HK-2 (cell line): ENCODE results near the gene CRYGC.

Experiments
- DNase-seq: peaks from one replicate; pipeline ENCODE4 v3.0.0-alpha.2; 2018; ENCODE audit not compliant: unreplicated experiment

CRYGC gene

GRCh38 chr2:208093128-208093527 lies 36.5 kb downstream of the CRYGC start:
- no peak for DNase-seq

- DNase-seq: no peak
These were observed 37.4 kb downstream of the CRYGC start for GRCh38 chr2:208092093-208092832.

- DNase-seq: no peak
These were observed 39.2 kb downstream of the CRYGC start for GRCh38 chr2:208090420-208090819.

GRCh38 chr2:208086029-208086428 lies 43.6 kb downstream of the CRYGC start:
- DNase-seq: no peak

- DNase-seq: no peak
These were observed 45.8 kb downstream of the CRYGC start for GRCh38 chr2:208083807-208084206.
